IPS DF 4.7 (cell line): ENCODE data around the gene CCDC102A.

Experiments used
- DNase-seq: peaks from one replicate; pipeline ENCODE4 v3.0.0-alpha.2; 2013; ENCODE audit warnings: low spot score; ENCODE audit errors: extremely low read depth

Gene CCDC102A

DNA sequence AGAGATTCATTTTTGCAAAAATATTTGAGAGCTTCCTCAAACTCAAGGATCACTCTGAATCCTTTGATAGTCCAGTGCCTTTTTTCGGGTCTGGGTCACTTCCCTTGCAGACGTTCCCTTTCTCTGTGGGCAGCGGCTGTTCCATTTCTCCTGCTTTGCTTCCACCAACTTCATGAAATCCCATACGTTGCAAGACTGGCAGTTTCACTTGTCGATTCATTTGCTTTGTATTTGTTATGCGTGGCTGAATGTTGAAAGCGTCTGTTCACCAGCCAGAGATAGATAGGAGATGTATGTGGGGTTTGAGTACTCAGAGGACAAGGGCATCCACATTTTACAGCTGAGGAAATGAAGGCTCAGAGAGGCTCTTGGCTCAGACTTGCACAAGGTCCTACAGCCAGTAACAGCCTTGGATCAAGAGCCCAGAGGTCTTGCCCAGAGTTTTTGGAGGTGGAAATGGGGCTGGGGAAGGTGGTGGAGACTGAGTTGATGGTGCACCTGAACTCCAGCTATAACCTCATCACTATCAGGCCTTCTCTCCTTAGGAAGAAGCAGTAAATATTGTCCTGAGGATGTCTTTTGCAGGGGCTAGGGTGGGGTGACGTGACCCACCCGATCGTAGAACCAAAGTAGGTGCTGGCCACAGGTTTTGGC is 1.3 kb upstream of the CCDC102A start:
- no peak for DNase-seq

DNA sequence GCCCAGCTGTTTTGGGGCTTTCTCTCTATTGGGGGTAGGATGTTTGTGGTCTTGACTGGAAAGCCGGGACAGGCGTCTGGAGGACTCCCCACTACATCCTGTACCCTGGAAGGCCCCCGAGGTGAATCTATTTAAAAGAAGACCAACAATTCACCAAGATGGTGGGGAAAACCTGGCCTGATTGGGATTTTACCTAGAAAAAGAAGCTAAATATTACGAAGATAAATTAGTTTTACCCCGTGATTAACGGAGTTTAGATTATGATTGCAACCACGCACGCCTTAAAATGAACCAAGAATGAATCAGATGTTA is 779 bp upstream of the CCDC102A start:
- no peak for DNase-seq

DNA sequence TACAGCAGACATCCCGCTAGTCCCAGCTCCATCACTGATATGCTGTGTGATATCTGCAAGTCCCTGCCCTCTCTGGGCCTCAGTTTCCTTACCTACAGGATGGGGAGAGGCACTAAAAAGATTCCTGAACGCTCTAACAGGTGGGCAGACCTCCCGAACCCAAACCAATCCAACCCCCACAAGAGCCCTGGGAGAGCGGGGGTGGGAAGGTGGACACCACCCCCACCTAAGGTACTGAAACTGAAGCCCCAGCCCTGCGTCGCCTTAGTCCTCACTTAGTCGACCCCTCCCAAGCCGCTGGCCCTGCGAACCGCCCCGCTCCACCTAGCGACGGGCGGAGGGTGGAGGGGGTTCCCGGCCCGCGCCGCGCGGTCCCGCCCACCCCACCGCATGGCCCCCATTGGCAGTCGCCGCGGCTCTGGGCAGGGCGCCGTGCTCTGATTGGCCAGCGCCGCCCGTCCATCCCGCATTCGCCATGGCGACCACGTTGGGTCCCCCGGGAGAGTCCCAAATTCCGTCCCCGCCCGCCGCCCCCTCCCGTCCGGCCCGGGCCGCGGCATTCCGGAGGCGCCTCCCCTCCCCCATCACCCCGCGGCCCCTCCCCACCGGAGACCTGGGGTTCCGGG is 578 bp downstream of the CCDC102A start:
- DNase-seq, result no peak

DNA sequence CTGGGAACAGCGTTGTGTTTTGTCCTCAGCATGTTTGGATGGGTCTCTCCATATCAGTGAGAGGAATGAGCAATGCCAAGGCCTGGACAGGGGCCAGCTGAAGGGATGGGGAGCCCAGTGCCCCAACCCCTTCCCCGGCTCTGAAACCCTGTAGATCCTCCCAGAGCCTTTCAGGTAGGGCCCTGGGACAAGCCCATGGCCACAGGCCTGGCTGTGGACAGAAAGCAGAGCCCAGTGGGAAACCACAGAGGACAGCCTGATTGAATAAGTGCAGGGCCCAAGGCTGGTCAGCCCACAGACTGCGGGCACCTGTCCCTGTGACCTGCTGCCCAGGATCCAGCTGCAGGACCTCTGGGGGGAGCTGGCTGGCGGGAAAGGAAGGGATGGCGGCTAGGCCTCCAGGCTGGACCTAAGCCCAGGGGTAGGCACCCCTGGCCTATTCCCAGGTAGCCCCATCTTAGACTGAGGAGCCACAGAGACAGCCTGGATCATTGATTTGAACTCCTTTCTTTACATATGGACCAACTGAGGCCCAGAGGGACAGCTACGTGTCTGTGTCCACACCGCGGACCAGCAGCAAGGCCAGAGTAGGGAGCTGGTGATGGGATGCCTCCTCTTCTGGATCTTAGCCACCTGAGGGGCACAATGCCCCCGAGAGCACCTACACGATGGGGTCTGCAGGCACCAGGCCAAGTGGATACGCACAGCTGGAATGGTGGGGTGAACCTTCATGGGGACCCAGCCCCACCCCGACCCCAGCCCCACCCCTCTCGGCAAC is 1.3 kb downstream of the CCDC102A start:
- DNase-seq, result no peak

DNA sequence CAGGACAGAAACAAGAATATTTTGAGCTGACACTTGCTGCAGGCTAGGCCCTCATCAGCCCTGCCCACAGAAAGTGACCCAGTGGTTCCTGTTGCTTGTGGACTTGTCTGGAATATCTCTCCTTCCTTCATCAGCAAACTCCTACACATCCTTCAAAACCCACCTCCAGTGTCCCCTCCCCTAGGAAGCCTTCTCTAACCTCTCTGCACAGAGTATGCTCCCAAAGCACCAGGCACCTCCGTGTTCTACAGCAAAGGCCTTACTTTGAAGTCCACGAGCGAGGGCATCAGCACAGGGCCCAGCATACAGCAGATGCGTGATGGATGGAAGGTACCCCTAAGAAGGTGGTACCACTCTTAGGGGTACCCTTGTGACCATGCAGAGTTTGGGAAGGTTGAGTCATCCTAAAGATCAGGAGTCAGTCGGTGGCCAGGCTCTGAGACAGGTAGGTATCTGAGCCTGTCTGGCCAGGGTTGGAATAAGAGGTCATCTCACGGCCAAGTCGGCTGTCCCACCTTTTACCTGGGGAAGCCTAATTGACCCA is 2.0 kb downstream of the CCDC102A start:
- no peak for DNase-seq

GRCh38 chr16:57533431-57534336 is 2.7 kb downstream of the CCDC102A start:
- DNase-seq, result no peak

- DNase-seq, result no peak
Observed at GRCh38 chr16:57532266-57532625, 4.1 kb downstream of the CCDC102A start.

DNA sequence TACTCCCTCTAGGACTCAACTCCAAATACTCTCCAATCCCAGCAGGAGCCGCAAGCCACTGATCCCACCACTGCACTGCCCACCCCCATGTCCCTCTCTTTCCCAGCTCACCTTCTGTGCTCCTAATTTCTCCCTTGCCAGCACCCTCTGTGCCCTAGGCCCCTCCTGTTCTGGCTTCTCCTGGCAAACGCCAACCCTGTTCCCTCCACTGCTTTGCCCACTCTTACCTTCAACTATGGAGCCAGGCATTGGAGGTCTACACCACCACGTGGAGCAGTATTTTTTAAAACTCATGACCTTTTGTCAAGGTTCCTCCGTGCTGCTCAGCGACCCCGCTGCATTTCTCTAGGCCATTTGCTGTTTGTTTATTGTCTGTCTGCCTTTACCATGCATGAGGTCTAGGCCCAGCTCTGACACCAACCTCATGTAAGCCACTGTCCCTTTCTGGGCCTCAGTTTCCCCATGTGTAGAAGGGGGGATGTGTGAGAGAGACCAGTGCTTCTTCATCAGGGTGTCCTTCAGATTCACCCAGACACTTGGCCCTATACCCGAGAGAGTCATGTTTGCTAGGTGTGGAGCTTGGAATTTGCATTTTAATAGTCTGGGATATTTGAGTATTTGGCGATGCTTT is 4.6 kb downstream of the CCDC102A start:
- DNase-seq, result no peak

- DNase-seq, result no peak
Observed at GRCh38 chr16:57531253-57531575, 5.2 kb downstream of the CCDC102A start.

DNA sequence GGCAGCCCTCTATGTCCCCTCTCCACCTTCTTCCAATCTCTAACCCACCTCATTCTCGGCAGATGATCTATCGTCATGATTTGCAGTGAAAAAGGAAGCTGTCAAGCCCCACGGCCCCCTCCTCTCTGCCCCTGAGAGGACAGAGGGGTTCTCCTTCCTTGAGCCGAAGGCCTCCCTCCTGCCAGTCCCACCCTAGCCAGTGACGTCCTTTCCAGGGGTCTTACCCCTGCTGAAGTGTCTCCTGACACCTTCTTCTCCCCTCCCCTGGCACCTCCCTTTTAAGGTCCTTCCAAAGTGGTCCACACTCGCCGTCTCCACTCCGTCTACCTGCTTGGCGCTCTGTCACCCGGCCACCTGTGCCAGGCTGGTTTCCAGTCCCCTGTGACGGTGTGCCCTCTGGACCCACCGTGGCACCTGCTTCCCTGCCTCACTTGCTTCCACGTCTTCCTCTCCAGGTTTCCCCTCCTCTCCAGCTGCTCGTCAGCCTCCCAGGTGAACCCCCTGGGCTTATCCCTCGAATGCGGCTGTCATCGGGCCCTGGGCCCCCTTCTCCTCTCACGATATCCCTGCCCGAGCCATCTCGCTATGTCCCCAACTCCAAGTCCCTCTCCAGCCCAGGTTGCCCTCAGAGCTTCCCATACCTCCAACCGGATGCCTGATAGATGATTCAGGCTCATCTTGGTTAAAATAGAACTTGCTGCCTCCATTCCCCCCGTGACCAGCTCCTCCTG is 5.7 kb downstream of the CCDC102A start:
- no peak for DNase-seq

- DNase-seq, result no peak
Observed at GRCh38 chr16:57530104-57530521, 6.3 kb downstream of the CCDC102A start.

DNA sequence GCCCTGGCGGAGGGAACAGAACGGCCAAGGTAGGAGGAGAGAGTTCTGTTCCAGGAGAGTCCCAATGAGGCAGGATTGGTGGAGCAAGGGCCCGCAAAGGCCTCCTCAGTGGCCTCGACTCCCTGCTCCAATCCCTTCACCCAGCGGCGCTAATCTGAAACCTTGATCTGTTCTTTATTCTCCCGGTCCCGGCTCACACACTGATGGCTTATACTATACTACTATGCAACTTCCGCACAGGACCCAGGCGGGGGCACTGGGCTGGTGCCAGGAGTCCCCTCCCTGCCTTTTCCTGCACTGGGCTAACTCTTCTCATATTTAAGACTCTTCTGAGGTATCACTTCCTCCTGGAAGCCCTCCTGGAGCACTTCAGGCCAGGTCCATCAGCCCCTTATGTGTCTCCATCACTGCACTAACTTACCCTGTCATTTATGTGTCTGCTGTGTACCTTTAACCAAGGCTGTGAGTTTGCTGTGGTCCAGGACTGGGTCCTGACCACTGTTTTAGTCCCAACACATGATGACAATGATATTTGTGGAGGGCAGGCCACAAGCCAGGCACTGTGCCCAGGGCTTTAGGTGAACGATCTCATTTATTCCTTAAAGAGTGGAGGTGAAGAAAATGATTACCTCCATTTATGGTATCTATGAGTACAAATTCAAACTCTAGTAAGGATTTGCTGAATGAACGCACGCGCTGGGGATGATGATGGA is 6.8 kb downstream of the CCDC102A start:
- DNase-seq, result no peak

GRCh38 chr16:57528499-57529390 is 7.6 kb downstream of the CCDC102A start:
- DNase-seq, result no peak

- DNase-seq, result no peak
Observed at GRCh38 chr16:57527610-57528360, 8.6 kb downstream of the CCDC102A start.

- no peak for DNase-seq
Observed at GRCh38 chr16:57527027-57527426, 9.3 kb downstream of the CCDC102A start.

DNA sequence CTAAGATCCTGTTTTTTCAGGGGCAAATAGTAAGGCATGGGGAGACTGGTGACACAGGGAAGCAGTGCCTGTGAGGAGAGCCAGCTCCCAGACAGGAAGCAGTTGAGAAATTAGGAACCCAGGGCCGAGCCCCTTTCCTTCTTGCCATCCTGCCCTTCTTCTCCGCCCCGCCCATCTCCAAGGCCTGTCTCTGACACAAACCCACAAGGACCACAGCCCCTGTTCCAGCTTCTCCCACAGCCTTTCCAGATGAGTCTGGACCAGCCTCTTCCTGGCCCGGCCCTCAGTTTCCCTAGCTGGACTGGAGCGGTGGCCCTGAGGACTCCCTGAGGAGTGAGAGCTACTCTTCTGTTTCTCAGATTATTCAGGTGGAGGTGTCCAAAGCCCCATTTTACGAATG is 9.9 kb downstream of the CCDC102A start:
- DNase-seq, result no peak

- DNase-seq, result no peak
Observed at GRCh38 chr16:57525761-57526160, 10.6 kb downstream of the CCDC102A start.

GRCh38 chr16:57522960-57523359 is 13.4 kb downstream of the CCDC102A start:
- no peak for DNase-seq
